SH-SY5Y (cell line): ENCODE measurements around the gene TSPAN5.

Experiments
- GATA2 ChIP-seq: IDR thresholded peaks from 2 replicates; pipeline ENCODE4 v1.6.1; 2011; ENCODE audit warnings: mild to moderate bottlenecking, low read depth, low read length
- GATA3 ChIP-seq: IDR thresholded peaks from 2 replicates; pipeline ENCODE4 v1.6.1; 2011; ENCODE audit warnings: low read depth, mild to moderate bottlenecking, low read length, moderate library complexity

GRCh38 chr4:98522636-98523395, 135.6 kb downstream of the TSPAN5 start:
- TF ChIP-seq GATA3 (no peak), GATA2 (no peak)
